Lower leg skin (tissue), 4 donors: Measurements from ENCODE around the gene EIF3L. TPM values are rescaled to one million over a fixed set of nuclear protein-coding genes. Genes with fewer than 3 reads are reported as not detected.

Experiments used
- DNase-seq, 2 donors: peaks; one replicate each; pipeline ENCODE4 v3.0.0-alpha.2; 2019; ENCODE audit warnings: low spot score in 2 of 2
- H3K4me3 ChIP-seq: fragments of 200-600 bp; sonication (generic); 2 replicates; pipeline ENCODE4 v1.5.1; 2017; ENCODE audit warnings: mild to moderate bottlenecking, low read depth; ENCODE audit not compliant: poor library complexity, severe bottlenecking
- CTCF ChIP-seq, 3 donors: fragments of 450-650 bp; IDR thresholded peaks; one replicate each; pipeline ENCODE4 v1.5.1; 2016; ENCODE audit warnings: antibody characterized with exemption in 3 of 3, mild to moderate bottlenecking in 3 of 3, moderate library complexity in 2 of 3
- POLR2A ChIP-seq, 2 donors: fragments of 450-650 bp; IDR thresholded peaks; one replicate each; pipeline ENCODE4 v1.6.1; 2016 to 2017; ENCODE audit warnings: antibody characterized with exemption in 2 of 2, mild to moderate bottlenecking in 1 of 2, moderate library complexity in 1 of 2
- WGBS, 2 donors: methylation state at CpG; one replicate each; pipeline ENCODE4 v1.1.5; 2018; 5-methylcytosine and 5-hydroxymethylcytosine counted together
- intact Hi-C: fragments of 100-400 bp; cut with DNase I; formaldehyde crosslinking; loops from one replicate; pipeline ENCODE4 v1.15.0; 2023; ENCODE audit warnings: low total_unique reads
- total RNA-seq, 4 donors: library from RNA; depleted of rRNA; stranded (reverse); fragments of >200 nt; gene quantifications; one replicate each; pipeline ENCODE4 v1.1.0, GENCODE V29; 2016

Gene EIF3L
- total RNA-seq, 4 donors from 2014 or later = 392 to 558 (median 489) TPM

GRCh38 chr22:37822079-37822833, 27.0 kb upstream of the EIF3L start:
- WGBS, 2 donors = 64 to 66% methylated on average over 8 of the region's 8 CpGs
- intact Hi-C loops = no loop called here
- DNase-seq = no peak
- H3K4me3 ChIP-seq = no peak overlapping the region
- TF ChIP-seq POLR2A (IDR thresholded peaks at IDR 0.05) (no peak), CTCF (IDR thresholded peaks at IDR 0.05) (no peak)

- 79 to 81% methylated on average over 11 to 21 of the region's 21 CpGs for WGBS, 2 donors
- no peak for TF ChIP-seq POLR2A (IDR thresholded peaks at IDR 0.05)
- TF ChIP-seq CTCF (IDR thresholded peaks at IDR 0.05) = no peak
- intact Hi-C loops = no loop called here
- no peak for DNase-seq
- H3K4me3 ChIP-seq = no peak within 1 kb of the TSS
Measured at GRCh38 chr22:37823134-37823985, 25.9 kb upstream of the EIF3L start, which contains the start of gene GALR3. Gene GALR3 (plus strand): TSS chr22:37823382. CDS start chr22:37823407, 25 bp downstream.

- no peak for DNase-seq
- TF ChIP-seq CTCF (IDR thresholded peaks at IDR 0.05) (no peak), POLR2A (IDR thresholded peaks at IDR 0.05) (no peak)
- whole genome bisulfite sequencing, 2 donors = 27 to 32% methylated on average over 12 to 34 of the region's 135 CpGs
- no peak overlapping the region for H3K4me3 ChIP-seq
- intact Hi-C loops = no loop called here
Measured at GRCh38 chr22:37824674-37825641, 24.3 kb upstream of the EIF3L start.

DNA sequence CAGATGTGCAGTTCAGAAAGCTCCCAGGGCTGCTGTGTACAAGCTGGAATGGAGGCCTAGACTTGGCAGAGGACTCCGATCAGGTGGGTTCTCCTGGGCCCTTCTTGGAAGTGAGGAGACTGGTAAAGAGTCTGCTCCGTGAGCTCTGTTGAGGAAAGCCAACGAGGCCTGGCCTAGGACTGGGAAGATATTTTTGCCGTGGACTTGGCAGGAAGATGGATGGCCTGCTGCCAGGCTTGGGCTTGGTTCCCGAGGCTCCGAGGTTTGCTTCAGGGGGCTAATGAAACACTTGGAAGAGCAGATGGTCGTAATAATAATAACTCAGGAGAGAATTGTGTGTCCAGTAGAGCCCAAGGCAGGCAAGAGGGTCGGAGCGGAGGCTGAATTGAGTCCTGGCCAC, 22.2 kb upstream of the EIF3L start:
- 32 to 48% methylated on average over 9 of the region's 9 CpGs for WGBS, 2 donors
- DNase-seq = no peak
- H3K4me3 ChIP-seq = no peak overlapping the region
- intact Hi-C loops = no loop called here
- TF ChIP-seq CTCF (IDR thresholded peaks at IDR 0.05) (no peak), POLR2A (IDR thresholded peaks at IDR 0.05) (no peak)

DNA sequence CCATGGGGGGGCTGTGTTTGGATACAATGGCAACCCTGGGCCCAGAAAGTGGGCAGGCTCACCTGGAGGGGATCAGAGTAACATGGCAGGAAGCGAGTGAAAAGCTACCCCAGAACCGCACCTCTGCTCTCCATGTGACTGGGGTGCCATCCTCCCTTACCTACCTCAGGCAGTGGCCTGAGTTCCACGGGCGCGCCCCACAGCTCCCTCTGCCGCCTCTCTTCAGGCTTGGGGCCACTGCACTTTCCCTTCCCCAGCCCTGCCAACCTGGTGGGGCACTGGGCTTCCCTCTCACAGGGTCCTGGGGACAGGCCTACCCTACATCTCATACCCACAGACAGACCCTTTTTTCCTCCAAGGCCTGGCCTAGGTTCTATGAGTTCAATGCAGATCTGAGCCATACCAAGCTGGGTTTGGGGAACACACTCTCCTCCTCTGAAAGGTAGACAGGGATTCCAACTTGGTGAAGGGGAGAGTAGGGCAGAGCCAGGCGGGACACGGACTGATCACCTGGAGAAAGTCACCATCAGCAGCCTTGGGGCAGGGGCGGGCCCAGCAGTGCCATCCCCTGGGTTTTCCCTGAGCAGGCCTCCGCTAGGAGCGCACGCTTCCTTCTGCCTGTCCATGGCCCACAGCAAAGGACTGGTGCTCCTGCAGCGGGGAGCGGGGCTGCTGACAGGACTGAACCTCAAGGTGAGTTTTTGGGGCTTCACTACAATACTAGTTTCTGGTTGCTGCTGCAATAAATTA, 19.0 kb upstream of the EIF3L start:
- H3K4me3 ChIP-seq = no peak overlapping the region
- intact Hi-C loops = no loop called here
- DNase-seq = no peak
- WGBS, 2 donors = 84 to 91% methylated on average over 10 to 13 of the region's 14 CpGs
- TF ChIP-seq CTCF (IDR thresholded peaks at IDR 0.05) (no peak), POLR2A (IDR thresholded peaks at IDR 0.05) (no peak)
